HG02588 (cell line): ENCODE measurements around the gene AACS.
"Not testable (repeated sequence)": the region's sequence is repeated elsewhere in the genome, so short reads cannot be mapped to it uniquely, and the experiment has no call there.

Experiments used
- ATAC-seq: cut with Tn5 transposase; IDR thresholded peaks from one replicate; pipeline ENCODE4 v1.9.1; 2021; ENCODE audit warnings: mild to moderate bottlenecking, moderate library complexity; ENCODE audit not compliant: unreplicated experiment

AACS gene

GRCh38 chr12:125122668-125123067, 57.4 kb downstream of the AACS start:
- ATAC-seq, result no peak

- ATAC-seq, result no peak
Measured at GRCh38 chr12:125124320-125124966, 59.2 kb downstream of the AACS start.

- ATAC-seq, result no peak
Measured at GRCh38 chr12:125125271-125125670, 60.0 kb downstream of the AACS start.

GRCh38 chr12:125128439-125129178, 63.4 kb downstream of the AACS start:
- ATAC-seq, result no peak

GRCh38 chr12:125129179-125129571, 63.9 kb downstream of the AACS start:
- ATAC-seq, result no peak

- ATAC-seq, result no peak
Measured at GRCh38 chr12:125129591-125130255, 64.5 kb downstream of the AACS start.

GRCh38 chr12:125131958-125132357, 66.7 kb downstream of the AACS start:
- no peak for ATAC-seq

- ATAC-seq, result no peak
Measured at GRCh38 chr12:125132698-125133400, 67.6 kb downstream of the AACS start.

- ATAC-seq, result no peak
Measured at GRCh38 chr12:125133616-125134015, 68.4 kb downstream of the AACS start.

GRCh38 chr12:125134576-125134975, 69.3 kb downstream of the AACS start:
- no peak for ATAC-seq

GRCh38 chr12:125135906-125136305, 70.7 kb downstream of the AACS start:
- no peak for ATAC-seq

GRCh38 chr12:125136702-125137101, 71.5 kb downstream of the AACS start:
- ATAC-seq, result no peak

GRCh38 chr12:125137766-125138344, 72.6 kb downstream of the AACS start:
- ATAC-seq, result no peak

- ATAC-seq, result no peak
Measured at GRCh38 chr12:125140279-125141209, 75.3 kb downstream of the AACS start.

- not testable (repeated sequence) for ATAC-seq
Measured at GRCh38 chr12:125141210-125141573, 76.0 kb downstream of the AACS start.

GRCh38 chr12:125142601-125143000, 77.4 kb downstream of the AACS start:
- ATAC-seq, result no peak

- no peak for ATAC-seq
Measured at GRCh38 chr12:125143491-125143890, 78.3 kb downstream of the AACS start.

GRCh38 chr12:125145196-125145595, 80.0 kb downstream of the AACS start:
- ATAC-seq, result no peak

- no peak for ATAC-seq
Measured at GRCh38 chr12:125148316-125148715, 83.1 kb downstream of the AACS start.
